Thyroid gland (tissue), 4 donors: ENCODE measurements around the gene USP11. TPM values are rescaled to one million over a fixed set of nuclear protein-coding genes. Genes with fewer than 3 reads are reported as not detected.

Experiments used
- DNase-seq, 2 donors: peaks; one replicate each; pipeline ENCODE4 v3.0.0-alpha.2; 2019
- H3K27ac ChIP-seq, 3 donors: fragments of 200-600 bp; sonication (generic); 1 replicate in 2 of 3; 2 replicates in 1 of 3; pipeline ENCODE4 v1.5.1; 2016 to 2019; ENCODE audit warnings: mild to moderate bottlenecking in 1 of 3, moderate library complexity in 1 of 3
- H3K27me3 ChIP-seq: fragments of 200-600 bp; sonication (generic); one replicate; pipeline ENCODE4 v1.5.1; 2019
- H3K36me3 ChIP-seq, 2 donors: fragments of 200-600 bp; sonication (generic); one replicate each; pipeline ENCODE4 v1.5.1; 2016 to 2019
- H3K4me1 ChIP-seq, 2 donors: fragments of 200-600 bp; sonication (generic); one replicate each; pipeline ENCODE4 v1.5.1; 2017 to 2019
- H3K4me3 ChIP-seq, 3 donors: fragments of 200-600 bp; sonication (generic); replicated peaks in 1 of 3; 1 replicate in 2 of 3; 2 replicates in 1 of 3; pipeline ENCODE4 v1.5.1; 2016; ENCODE audit warnings: mild to moderate bottlenecking in 1 of 3
- H3K9me3 ChIP-seq: fragments of 200-600 bp; sonication (generic); one replicate; pipeline ENCODE4 v1.5.1; 2017
- CTCF ChIP-seq, 6 experiments: fragments of 200-600 bp in 3 of 6; fragments of 450-650 bp in 3 of 6; sonication (generic) in 3 of 6; IDR thresholded peaks; one replicate each; pipeline ENCODE4 v1.5.1; 2016 to 2019; ENCODE audit warnings: antibody characterized with exemption in 6 of 6, mild to moderate bottlenecking in 2 of 6, inconsistent platforms in 1 of 6, moderate library complexity in 1 of 6
- POLR2A ChIP-seq, 2 donors: fragments of 450-650 bp; IDR thresholded peaks; one replicate each; pipeline ENCODE4 v1.6.1; 2017; ENCODE audit warnings: antibody characterized with exemption in 2 of 2, mild to moderate bottlenecking in 2 of 2, moderate library complexity in 1 of 2
- WGBS, 2 donors: methylation state at CpG; one replicate each; pipeline ENCODE4 v1.1.5; 2017; 5-methylcytosine and 5-hydroxymethylcytosine counted together
- intact Hi-C: fragments of 100-400 bp; cut with DNase I; formaldehyde crosslinking; loops from one replicate; pipeline ENCODE4 v1.15.1; 2023
- total RNA-seq, 4 donors: library from RNA; depleted of rRNA; stranded (reverse); fragments of >200 nt; gene quantifications; one replicate each; pipeline ENCODE4 v1.2.3, GENCODE V29; 2016

Gene USP11
- total RNA-seq, 4 donors from 2014 or later, result 61.9 to 128 (median 86.8) TPM

- intact Hi-C loops, result no loop called here
- no peak overlapping the region for H3K4me3 ChIP-seq
- H3K36me3 ChIP-seq, result peaks cover 46 to 50% of the 10 kb centered on the region in 2 donors
- H3K4me1 ChIP-seq, result peaks cover 35 to 52% of the 10 kb centered on the region in 2 donors
- WGBS, 2 donors, result 69 to 77% methylated on average over 8 to 9 of the region's 10 CpGs
- H3K9me3 ChIP-seq, result no peaks in the 10 kb centered on the region
- no peak overlapping the region for H3K27ac ChIP-seq
- no peak for DNase-seq
- no peaks in the 10 kb centered on the region for H3K27me3 ChIP-seq
- TF ChIP-seq CTCF (IDR thresholded peaks at IDR 0.05) (no peak), POLR2A (IDR thresholded peaks at IDR 0.05) (no peak)
Observed at GRCh38 chrX:47198026-47198686, 34.7 kb upstream of the USP11 start.

- H3K9me3 ChIP-seq, result no peaks in the 10 kb centered on the region
- H3K4me1 ChIP-seq, result peaks cover 32 to 49% of the 10 kb centered on the region in 2 donors
- no peak for DNase-seq
- intact Hi-C loops, result no loop called here
- no peaks in the 10 kb centered on the region for H3K27me3 ChIP-seq
- WGBS, 2 donors, result 84% methylated on average over 13 to 15 of the region's 15 CpGs
- no peak overlapping the region for H3K4me3 ChIP-seq
- TF ChIP-seq CTCF (IDR thresholded peaks at IDR 0.05), result no peak
- no peak overlapping the region for H3K27ac ChIP-seq
- peaks cover 51 to 53% of the 10 kb centered on the region in 2 donors for H3K36me3 ChIP-seq
Observed at GRCh38 chrX:47198687-47199080, 34.1 kb upstream of the USP11 start.

- peaks cover 53 to 57% of the 10 kb centered on the region in 2 donors for H3K36me3 ChIP-seq
- peaks cover 32 to 49% of the 10 kb centered on the region in 2 donors for H3K4me1 ChIP-seq
- no peak overlapping the region for H3K27ac ChIP-seq
- DNase-seq, result no peak
- H3K27me3 ChIP-seq, result no peaks in the 10 kb centered on the region
- intact Hi-C loops, result no loop called here
- 92 to 94% methylated on average over 8 to 10 of the region's 10 CpGs for WGBS, 2 donors
- no peak for TF ChIP-seq CTCF (IDR thresholded peaks at IDR 0.05)
- TF ChIP-seq POLR2A (IDR thresholded peaks at IDR 0.05), result no peak
- no peaks in the 10 kb centered on the region for H3K9me3 ChIP-seq
- H3K4me3 ChIP-seq, result no peak overlapping the region
Observed at GRCh38 chrX:47199286-47199685, 33.5 kb upstream of the USP11 start.

GRCh38 chrX:47200385-47201150 lies 32.2 kb upstream of the USP11 start:
- Histone ChIP-seq H3K27ac (peak overlapping the region in 2 of 3 donors; percentile 41), H3K27me3 (no peaks in the 10 kb centered on the region), H3K4me3 (no peak overlapping the region), H3K4me1 (peaks cover 20 to 36% of the 10 kb centered on the region in 2 donors), H3K36me3 (peaks cover 54 to 70% of the 10 kb centered on the region in 2 donors), H3K9me3 (no peaks in the 10 kb centered on the region)
- WGBS, 2 donors, result 81% methylated on average over 5 of the region's 9 CpGs
- no peak for DNase-seq
- TF ChIP-seq CTCF (IDR thresholded peaks at IDR 0.05) (no peak), POLR2A (IDR thresholded peaks at IDR 0.05) (no peak)
- intact Hi-C loops, result no loop called here
